Omental fat pad (tissue), 4 donors: ENCODE data around the gene PDE3A. TPM values are rescaled to one million over a fixed set of nuclear protein-coding genes. Genes with fewer than 3 reads are reported as not detected.

Experiments used
- ATAC-seq: fragments of 150-250 bp; one replicate; pipeline ENCODE4 v1.9.1; 2016; ENCODE audit warnings: mild to moderate bottlenecking, moderate library complexity; ENCODE audit not compliant: low FRiP score
- DNase-seq: peaks from one replicate; pipeline ENCODE4 v3.0.0-alpha.2; 2019; ENCODE audit warnings: low spot score
- total RNA-seq, 4 donors: library from RNA; depleted of rRNA; stranded (reverse); fragments of >200 nt; gene quantifications; one replicate each; pipeline ENCODE4 v1.1.0, GENCODE V29; 2016
- TF ChIP-seq, protein P1 (sequence below), 3 donors: fragments of 450-650 bp; IDR thresholded peaks; one replicate each; pipeline ENCODE4 v1.5.1; 2016 to 2017; ENCODE audit warnings: antibody characterized with exemption in 3 of 3, mild to moderate bottlenecking in 3 of 3, moderate library complexity in 2 of 3

Gene PDE3A
- total RNA-seq, 4 donors from 2014 or later = 10.9 to 18.6 (median 13.7) TPM

DNA sequence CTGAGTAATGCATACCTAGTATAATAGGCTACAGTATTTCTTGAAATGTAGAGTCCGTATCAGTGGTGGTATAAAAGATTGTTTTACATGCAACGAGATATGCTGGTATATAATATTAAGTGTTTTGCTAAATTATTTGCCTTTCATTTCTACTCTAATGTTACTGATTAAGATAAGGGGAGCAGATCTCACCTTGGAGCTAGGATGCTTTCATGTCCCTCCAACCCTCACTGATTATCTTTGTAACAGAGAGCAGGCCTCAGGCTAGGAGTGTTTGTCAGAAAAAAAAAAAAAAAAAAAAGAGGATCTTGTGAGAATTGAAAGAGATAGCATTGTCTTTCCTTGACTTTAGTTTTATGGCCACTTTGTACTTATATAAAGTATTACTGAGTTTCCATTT is 92.6 kb downstream of the PDE3A start:
- TF ChIP-seq, protein P1, sequence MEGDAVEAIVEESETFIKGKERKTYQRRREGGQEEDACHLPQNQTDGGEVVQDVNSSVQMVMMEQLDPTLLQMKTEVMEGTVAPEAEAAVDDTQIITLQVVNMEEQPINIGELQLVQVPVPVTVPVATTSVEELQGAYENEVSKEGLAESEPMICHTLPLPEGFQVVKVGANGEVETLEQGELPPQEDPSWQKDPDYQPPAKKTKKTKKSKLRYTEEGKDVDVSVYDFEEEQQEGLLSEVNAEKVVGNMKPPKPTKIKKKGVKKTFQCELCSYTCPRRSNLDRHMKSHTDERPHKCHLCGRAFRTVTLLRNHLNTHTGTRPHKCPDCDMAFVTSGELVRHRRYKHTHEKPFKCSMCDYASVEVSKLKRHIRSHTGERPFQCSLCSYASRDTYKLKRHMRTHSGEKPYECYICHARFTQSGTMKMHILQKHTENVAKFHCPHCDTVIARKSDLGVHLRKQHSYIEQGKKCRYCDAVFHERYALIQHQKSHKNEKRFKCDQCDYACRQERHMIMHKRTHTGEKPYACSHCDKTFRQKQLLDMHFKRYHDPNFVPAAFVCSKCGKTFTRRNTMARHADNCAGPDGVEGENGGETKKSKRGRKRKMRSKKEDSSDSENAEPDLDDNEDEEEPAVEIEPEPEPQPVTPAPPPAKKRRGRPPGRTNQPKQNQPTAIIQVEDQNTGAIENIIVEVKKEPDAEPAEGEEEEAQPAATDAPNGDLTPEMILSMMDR (IDR thresholded peaks at IDR 0.05) = no peak
- ATAC-seq (no peak), DNase-seq (no peak)

GRCh38 chr12:20463913-20464524 is 95.7 kb downstream of the PDE3A start:
- ATAC-seq (no peak), DNase-seq (no peak)
- TF ChIP-seq, protein P1 (IDR thresholded peaks at IDR 0.05) = no peak

DNA sequence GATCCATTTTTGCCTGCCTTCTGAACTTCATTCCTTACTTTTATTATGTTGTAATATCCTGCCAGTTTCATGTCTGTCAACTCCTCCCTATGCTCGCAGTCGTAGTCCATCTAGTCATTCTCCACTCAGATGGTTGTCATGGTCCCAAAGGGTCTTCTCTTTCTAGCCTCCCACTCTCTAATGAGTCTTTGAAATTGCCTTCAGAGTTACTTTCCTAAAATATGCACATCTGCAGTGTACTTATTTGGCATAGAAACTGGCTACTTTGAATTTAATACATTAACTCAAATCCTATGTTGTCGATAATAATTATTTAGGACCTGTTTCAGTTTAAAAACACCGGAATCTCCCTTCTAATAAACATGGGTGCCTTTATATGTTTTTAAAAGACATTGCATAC is 101.0 kb downstream of the PDE3A start:
- TF ChIP-seq, protein P1 (IDR thresholded peaks at IDR 0.05) = no peak

GRCh38 chr12:20469756-20470155 is 101.4 kb downstream of the PDE3A start:
- TF ChIP-seq, protein P1 (IDR thresholded peaks at IDR 0.05) = no peak
- no peak for ATAC-seq

More for the DNA sequence above, 101.0 kb downstream of the PDE3A start:
- ATAC-seq = no peak
- DNase-seq = no peak

DNA sequence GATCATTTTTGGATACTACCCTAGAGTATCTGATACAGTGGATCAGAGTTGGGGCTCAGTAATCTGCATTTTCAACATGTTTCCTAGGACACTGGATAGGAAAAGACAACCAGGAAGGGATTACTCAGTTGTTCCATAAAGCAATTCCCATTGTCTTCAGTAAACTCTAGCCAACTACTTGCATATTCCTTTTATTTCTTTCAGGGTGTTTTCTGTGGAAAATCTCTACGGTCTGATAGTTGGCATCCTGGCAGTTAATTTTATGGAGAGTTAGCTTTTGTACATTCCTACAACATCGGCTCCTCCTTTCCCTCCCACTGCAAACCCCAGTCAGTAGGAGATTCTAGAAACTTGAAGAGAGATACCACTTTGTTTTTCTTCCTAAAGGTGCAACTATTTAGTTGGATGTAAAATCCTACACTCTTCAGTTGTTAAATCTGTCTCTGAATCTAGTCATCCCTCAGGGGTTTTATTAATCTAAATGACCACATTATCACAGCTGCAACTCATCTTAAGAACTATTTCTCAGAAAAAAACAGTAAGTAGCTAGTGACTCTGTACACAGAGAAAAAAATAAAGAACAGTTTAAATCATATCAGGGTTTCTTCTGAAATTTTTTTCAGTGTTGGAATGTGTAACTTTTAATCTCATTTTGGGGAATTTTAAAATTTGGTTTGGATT is 103.9 kb downstream of the PDE3A start:
- no peak for DNase-seq
- ATAC-seq = no peak
- TF ChIP-seq, protein P1 (IDR thresholded peaks at IDR 0.05) = no peak

More at GRCh38 chr12:20469756-20470155, 101.4 kb downstream of the PDE3A start:
- DNase-seq = no peak

GRCh38 chr12:20473133-20473532 is 104.8 kb downstream of the PDE3A start:
- TF ChIP-seq, protein P1 (IDR thresholded peaks at IDR 0.05) = no peak
- DNase-seq = no peak
- ATAC-seq = no peak

GRCh38 chr12:20474016-20474415 is 105.7 kb downstream of the PDE3A start:
- no peak for DNase-seq
- no peak for ATAC-seq
- TF ChIP-seq, protein P1 (IDR thresholded peaks at IDR 0.05) = no peak
